ENCODE results near the gene TSTD2.

DNA sequence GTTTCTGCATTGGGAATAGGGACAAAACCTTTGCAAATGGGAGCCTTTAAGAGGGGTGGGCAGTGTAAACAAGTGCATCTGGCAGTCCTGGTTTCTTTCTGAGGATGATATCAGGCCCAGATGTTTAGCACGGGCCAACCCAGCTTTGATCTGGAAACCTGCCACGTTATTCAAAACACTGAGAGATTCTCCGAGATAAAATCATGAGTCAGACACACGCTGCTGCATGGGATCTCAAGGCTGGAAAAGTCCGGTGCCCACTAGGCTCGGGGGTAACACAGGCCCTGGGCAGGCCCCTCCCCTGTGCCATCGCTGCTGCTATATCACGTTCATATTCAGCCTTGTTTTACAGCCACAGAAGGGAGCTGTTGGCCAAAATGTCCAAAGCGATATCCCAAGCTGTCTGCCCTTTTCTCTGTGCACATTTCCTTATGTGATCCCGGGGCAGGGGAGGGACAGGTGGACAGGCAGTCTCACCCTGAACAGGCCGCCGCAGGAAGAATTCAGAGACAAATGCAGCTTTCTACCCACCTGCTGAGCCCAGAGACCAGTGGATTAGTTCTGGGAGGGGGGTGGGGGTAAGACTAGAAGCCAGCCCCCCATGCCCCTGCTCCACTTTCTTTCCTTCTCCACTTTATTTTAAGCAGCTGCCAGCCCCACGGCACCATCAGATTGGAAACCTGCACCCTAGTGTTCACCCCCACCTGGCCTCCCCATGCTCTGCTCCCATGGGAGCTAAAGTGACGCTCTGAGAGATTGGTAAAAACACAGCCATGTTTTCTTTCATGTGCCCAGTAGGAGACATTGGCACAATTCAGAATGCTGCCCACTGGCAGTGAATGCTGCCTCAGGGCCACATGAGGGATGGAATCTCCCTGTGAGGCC is 68.6 kb downstream of the TSTD2 start:
- no peak for TF ChIP-seq ZNF274 (IDR thresholded peaks at IDR 0.05; ENCODE audit: low read depth, low read length)
- no peak for TF ChIP-seq SUZ12 (IDR thresholded peaks at IDR 0.05; ENCODE audit: extremely low read depth, insufficient read depth, insufficient read length)
- no peak for TF ChIP-seq YY1 (IDR thresholded peaks at IDR 0.05; ENCODE audit: insufficient read depth, insufficient read length)

Measured in NT2/D1 (cell line).